Breast epithelium (tissue), 4 donors: ENCODE measurements around the gene TTF2. TPM values are rescaled to one million over a fixed set of nuclear protein-coding genes. Genes with fewer than 3 reads are reported as not detected.
A peak's percentile ranks its signal among the peaks of the same experiment; 100 is the strongest.
"Not testable (repeated sequence)": the region's sequence is repeated elsewhere in the genome, so short reads cannot be mapped to it uniquely, and the experiment has no call there.

Experiments
- DNase-seq, 2 donors: peaks; one replicate each; pipeline ENCODE4 v3.0.0-alpha.2; 2019; ENCODE audit warnings: low spot score in 2 of 2
- H3K27ac ChIP-seq, 2 donors: fragments of 200-600 bp; sonication (generic) in 1 of 2; one replicate each; pipeline ENCODE4 v1.5.1; 2016 to 2019; ENCODE audit warnings: mild to moderate bottlenecking in 1 of 2
- H3K27me3 ChIP-seq, 2 donors: fragments of 200-600 bp; sonication (generic) in 1 of 2; one replicate each; pipeline versions ENCODE4 v1.5.1 to v1.6.0; 2017 to 2019; ENCODE audit warnings: control low read depth in 1 of 2, mild to moderate bottlenecking in 1 of 2
- H3K36me3 ChIP-seq: fragments of 200-600 bp; one replicate; pipeline ENCODE4 v1.5.1; 2019
- H3K4me1 ChIP-seq, 2 donors: fragments of 200-600 bp; sonication (generic); one replicate each; pipeline ENCODE4 v1.5.1; 2016 to 2019; ENCODE audit warnings: control low read depth in 1 of 2
- H3K4me3 ChIP-seq, 3 donors: fragments of 200-600 bp; sonication (generic); 1 replicate in 2 of 3; 2 replicates in 1 of 3; pipeline ENCODE4 v1.5.1; 2016 to 2019; ENCODE audit warnings: mild to moderate bottlenecking in 3 of 3, moderate library complexity in 2 of 3
- H3K9me3 ChIP-seq, 2 donors: fragments of 200-600 bp; sonication (generic) in 1 of 2; one replicate each; pipeline ENCODE4 v1.5.1; 2016 to 2019; ENCODE audit warnings: control low read depth in 1 of 2
- CTCF ChIP-seq, 3 donors: fragments of 450-650 bp; IDR thresholded peaks; one replicate each; pipeline ENCODE4 v1.5.1; 2016 to 2017; ENCODE audit warnings: antibody characterized with exemption in 3 of 3, mild to moderate bottlenecking in 3 of 3, moderate library complexity in 3 of 3
- POLR2A ChIP-seq: fragments of 450-650 bp; IDR thresholded peaks from one replicate; pipeline ENCODE4 v1.6.1; 2016; ENCODE audit warnings: antibody characterized with exemption, mild to moderate bottlenecking, moderate library complexity
- POLR2AphosphoS5 ChIP-seq, 3 donors: sonication (generic); formaldehyde crosslinking; IDR thresholded peaks; one replicate each; pipeline ENCODE4 v1.6.1; 2017; ENCODE audit warnings: antibody characterized with exemption in 3 of 3
- intact Hi-C: fragments of 100-400 bp; cut with DNase I; formaldehyde crosslinking; loops from one replicate; pipeline ENCODE4 v1.15.1; 2023; ENCODE audit warnings: low total_unique reads
- total RNA-seq, 3 donors: library from RNA; depleted of rRNA; stranded (reverse); fragments of >200 nt; gene quantifications; one replicate each; pipeline ENCODE4 v1.1.0, GENCODE V29; 2016

The TTF2 gene
- total RNA-seq, 3 donors from 2014 or later: 15.5 to 24.7 (median 24.6) TPM

GRCh38 chr1:117146575-117147340 is 86.6 kb downstream of the TTF2 start:
- no peak for TF ChIP-seq POLR2A
- TF ChIP-seq CTCF (IDR thresholded peaks at IDR 0.05): no peak
- TF ChIP-seq POLR2AphosphoS5 (IDR thresholded peaks at IDR 0.05): no peak
- no peaks in the 10 kb centered on the region for H3K36me3 ChIP-seq
- no peaks in the 10 kb centered on the region for H3K27me3 ChIP-seq
- intact Hi-C loops: no loop called here
- H3K4me1 ChIP-seq: no peaks in the 10 kb centered on the region
- H3K9me3 ChIP-seq: no peaks in the 10 kb centered on the region
- no peak overlapping the region for H3K4me3 ChIP-seq
- H3K27ac ChIP-seq: peak overlapping the region; percentile 33 to 59
- DNase-seq: no peak

DNA sequence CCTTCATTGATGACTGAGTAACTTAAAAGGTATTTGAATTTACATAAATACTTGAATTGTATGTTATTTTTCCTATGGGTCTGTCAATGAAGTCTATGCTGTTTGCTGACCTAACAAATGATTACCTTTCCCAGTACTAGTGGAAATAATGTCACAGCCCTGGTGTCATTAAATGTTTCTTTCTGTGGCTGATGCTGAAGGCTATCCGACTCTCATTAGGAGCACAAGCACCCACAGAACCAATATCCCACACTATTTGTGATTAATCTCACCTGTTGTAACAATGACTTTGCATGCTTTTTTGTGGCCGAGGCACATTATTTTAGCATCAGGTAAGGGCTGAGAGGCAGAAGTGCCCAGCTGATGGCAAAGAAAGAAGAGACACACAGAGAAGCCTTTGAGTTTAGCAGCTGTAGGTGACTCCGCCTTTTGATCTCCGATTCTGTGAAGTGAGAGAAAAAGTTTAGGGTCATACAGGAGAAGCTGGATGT is 87.3 kb downstream of the TTF2 start:
- Histone ChIP-seq H3K4me3 (no peak overlapping the region), H3K36me3 (no peaks in the 10 kb centered on the region), H3K27ac (peak overlapping the region; percentile 21 to 59), H3K4me1 (no peaks in the 10 kb centered on the region), H3K9me3 (no peaks in the 10 kb centered on the region), H3K27me3 (no peaks in the 10 kb centered on the region)
- DNase-seq: no peak
- intact Hi-C loops: no loop called here
- TF ChIP-seq POLR2A (no peak), CTCF (IDR thresholded peaks at IDR 0.05) (no peak), POLR2AphosphoS5 (IDR thresholded peaks at IDR 0.05) (no peak)

DNA sequence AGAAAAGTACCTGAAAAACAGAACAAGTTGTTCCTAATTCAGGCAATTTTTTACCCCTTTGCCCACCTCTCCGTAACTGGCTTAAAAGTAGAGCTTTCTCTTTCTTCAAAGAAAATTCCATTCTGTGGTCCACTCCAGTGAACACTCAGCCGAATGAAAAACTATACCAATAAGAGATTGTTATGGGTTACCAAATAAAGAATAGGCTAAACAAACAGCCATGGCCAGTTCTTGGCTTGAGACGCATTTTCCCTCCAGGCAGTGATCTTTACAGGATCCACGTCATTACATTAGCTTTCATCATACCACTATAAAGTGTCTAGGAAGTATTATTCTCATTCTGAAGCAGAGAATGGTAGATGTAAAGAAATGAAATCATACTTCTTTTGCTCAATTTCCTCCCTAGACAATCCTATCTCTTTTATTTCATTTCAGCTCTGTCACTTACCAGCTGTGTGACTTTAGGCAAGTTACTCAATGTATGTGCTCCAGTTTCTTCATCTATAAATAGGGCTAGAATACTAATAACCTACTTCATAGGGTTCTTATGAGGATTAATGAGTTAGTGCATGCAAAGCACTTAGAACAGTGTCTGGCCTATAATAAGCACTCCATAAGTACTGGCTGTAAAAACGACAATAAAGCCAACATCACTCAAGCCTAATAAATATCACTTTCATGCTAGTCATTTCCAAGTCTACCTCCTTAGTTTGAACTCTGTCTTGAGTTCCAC is 87.9 kb downstream of the TTF2 start:
- Histone ChIP-seq H3K36me3 (no peaks in the 10 kb centered on the region), H3K27ac (peak overlapping the region; percentile 21 to 59), H3K9me3 (no peaks in the 10 kb centered on the region), H3K4me1 (no peaks in the 10 kb centered on the region), H3K4me3 (no peak overlapping the region), H3K27me3 (no peaks in the 10 kb centered on the region)
- intact Hi-C loops: no loop called here
- TF ChIP-seq POLR2AphosphoS5 (IDR thresholded peaks at IDR 0.05): no peak
- TF ChIP-seq CTCF (IDR thresholded peaks at IDR 0.05): no peak
- TF ChIP-seq POLR2A: no peak
- DNase-seq: peak; percentile 24 to 54

DNA sequence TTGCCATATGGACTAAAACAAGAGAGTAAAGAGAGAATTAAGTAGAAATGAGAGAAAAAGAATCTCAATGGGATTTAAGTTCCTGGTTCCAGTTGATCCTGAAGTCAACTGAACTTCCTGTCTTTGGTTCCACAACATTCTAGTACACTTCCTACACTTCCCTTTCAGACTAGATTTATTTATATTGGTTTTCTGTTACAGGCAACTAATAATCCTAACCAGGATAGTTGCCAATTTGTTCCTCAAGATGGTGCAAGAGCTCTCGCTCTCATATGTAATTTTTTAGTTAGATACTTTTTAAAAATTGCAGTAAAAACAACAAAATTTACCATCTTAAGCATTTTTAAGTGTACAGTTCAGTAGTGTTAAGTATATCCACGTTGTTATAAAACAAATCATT is 90.2 kb downstream of the TTF2 start:
- no peak overlapping the region for H3K27ac ChIP-seq
- no peak overlapping the region for H3K4me3 ChIP-seq
- DNase-seq: no peak
- no peaks in the 10 kb centered on the region for H3K9me3 ChIP-seq
- no peaks in the 10 kb centered on the region for H3K4me1 ChIP-seq
- no peaks in the 10 kb centered on the region for H3K27me3 ChIP-seq
- TF ChIP-seq CTCF (IDR thresholded peaks at IDR 0.05) (no peak), POLR2AphosphoS5 (IDR thresholded peaks at IDR 0.05) (no peak), POLR2A (no peak)
- H3K36me3 ChIP-seq: no peaks in the 10 kb centered on the region
- intact Hi-C loops: no loop called here

DNA sequence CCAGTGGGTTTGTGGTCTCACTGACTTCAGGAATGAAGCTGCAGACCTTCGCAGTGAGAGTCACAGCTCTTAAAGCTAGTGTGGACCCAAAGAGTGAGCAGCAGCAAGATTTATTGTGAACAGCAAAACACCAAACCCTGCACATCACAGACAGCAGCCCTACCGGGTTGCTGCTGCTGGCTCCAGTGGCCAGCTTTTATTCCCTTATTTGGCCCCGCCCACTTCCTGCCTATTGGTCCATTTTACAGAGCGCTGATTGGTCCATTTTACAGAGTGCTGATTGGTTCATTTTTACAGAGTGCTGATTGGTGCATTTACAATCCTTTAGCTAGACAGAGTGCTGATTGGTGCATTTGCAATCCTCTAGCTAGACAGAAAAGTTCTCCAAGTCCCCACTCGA is 91.2 kb downstream of the TTF2 start:
- H3K9me3 ChIP-seq, H3K27me3 ChIP-seq, H3K27ac ChIP-seq, H3K4me3 ChIP-seq, DNase-seq, H3K36me3 ChIP-seq, H3K4me1 ChIP-seq, intact Hi-C loops: not testable (repeated sequence)

Other genes with a start within 250 kb of the TTF2 start
- 10 to 100 TPM; 10.6 to 30.8 (median 24.3) TPM for gene PTGFRN, start 150.4 kb upstream of the TTF2 start, total RNA-seq
- gene CD101, start 58.6 kb upstream of the TTF2 start, total RNA-seq: 1 to 10 TPM in 1 of 3 donors, under 1 TPM in 2; 0.32 to 3.9 (median 0.73) TPM
- 1 to 10 TPM; 1.1 to 8.2 (median 6.6) TPM for gene TRIM45, start 61.4 kb downstream of the TTF2 start, total RNA-seq
- gene VTCN1, start 150.6 kb downstream of the TTF2 start, total RNA-seq: 10 to 100 TPM in 2 of 3 donors, under 1 TPM in 1; 0.16 to 97.0 (median 52.1) TPM